Astrocyte of the cerebellum (primary cell): ENCODE results near the gene TCF7L2.

Source experiments
- DNase-seq: peaks from one replicate; pipeline ENCODE4 v3.0.0-alpha.2; 2011; ENCODE audit warnings: low read depth
- H3K4me3 ChIP-seq: 2 replicates; pipeline ENCODE4 v1.5.1; 2011; ENCODE audit warnings: mild to moderate bottlenecking, low read depth, low read length, moderate library complexity
- in situ Hi-C: cut with HindIII; loops from 2 replicates; pipeline ENCODE4 v1.10.0; 2017; ENCODE audit warnings: low sequenced_read_pairs
- TF ChIP-seq, protein P1 (sequence below): IDR thresholded peaks from 2 replicates; pipeline ENCODE4 v1.5.1; 2012; ENCODE audit warnings: low read length, low read depth, moderate library complexity, mild to moderate bottlenecking; ENCODE audit errors: missing control alignments

Gene TCF7L2

DNA sequence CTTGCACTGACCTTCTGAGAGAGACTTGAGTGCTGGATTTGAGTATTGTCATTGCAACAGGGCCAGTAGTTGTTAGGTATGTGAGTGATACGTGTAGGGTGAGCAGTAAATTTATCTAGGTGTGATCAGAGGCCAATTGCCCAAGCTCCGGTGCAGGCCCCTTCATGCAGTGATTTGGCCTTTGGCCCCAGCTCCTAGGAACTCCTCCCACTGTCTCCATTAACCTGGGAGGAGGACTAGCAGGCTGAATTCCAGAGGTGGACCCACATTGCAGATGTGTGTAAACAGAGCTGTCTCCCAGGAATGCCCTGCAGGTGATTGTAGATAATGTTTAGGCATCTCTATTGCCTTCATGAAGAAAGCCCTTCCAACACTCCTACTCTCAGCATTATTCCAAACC is 19.5 kb downstream of the TCF7L2 start:
- H3K4me3 ChIP-seq, result no peak overlapping the region
- TF ChIP-seq, protein P1, sequence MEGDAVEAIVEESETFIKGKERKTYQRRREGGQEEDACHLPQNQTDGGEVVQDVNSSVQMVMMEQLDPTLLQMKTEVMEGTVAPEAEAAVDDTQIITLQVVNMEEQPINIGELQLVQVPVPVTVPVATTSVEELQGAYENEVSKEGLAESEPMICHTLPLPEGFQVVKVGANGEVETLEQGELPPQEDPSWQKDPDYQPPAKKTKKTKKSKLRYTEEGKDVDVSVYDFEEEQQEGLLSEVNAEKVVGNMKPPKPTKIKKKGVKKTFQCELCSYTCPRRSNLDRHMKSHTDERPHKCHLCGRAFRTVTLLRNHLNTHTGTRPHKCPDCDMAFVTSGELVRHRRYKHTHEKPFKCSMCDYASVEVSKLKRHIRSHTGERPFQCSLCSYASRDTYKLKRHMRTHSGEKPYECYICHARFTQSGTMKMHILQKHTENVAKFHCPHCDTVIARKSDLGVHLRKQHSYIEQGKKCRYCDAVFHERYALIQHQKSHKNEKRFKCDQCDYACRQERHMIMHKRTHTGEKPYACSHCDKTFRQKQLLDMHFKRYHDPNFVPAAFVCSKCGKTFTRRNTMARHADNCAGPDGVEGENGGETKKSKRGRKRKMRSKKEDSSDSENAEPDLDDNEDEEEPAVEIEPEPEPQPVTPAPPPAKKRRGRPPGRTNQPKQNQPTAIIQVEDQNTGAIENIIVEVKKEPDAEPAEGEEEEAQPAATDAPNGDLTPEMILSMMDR, result no peak
- no peak for DNase-seq
- in situ Hi-C loops, result no loop called here

DNA sequence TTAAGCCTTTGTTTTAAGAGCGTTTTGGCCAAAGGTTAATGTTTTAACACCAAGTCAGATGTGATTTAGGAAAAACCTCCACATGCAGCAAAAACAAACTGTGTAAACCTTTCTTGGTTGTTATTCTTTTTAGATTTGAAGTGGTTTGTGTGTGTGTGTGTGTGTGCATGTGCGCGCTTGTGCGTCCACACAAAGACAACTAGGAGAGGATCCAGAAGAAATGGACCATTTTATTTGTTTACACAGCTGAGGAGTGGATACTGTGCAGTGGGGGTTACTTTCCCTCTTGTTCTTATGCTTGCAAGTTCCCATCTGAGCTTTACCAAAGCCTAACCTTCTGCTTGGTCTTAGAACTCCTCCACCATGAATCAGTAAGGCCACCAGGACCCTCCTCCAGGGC is 20.0 kb downstream of the TCF7L2 start:
- no peak overlapping the region for H3K4me3 ChIP-seq
- TF ChIP-seq, protein P1, result no peak
- in situ Hi-C loops, result no loop called here
- DNase-seq, result no peak

DNA sequence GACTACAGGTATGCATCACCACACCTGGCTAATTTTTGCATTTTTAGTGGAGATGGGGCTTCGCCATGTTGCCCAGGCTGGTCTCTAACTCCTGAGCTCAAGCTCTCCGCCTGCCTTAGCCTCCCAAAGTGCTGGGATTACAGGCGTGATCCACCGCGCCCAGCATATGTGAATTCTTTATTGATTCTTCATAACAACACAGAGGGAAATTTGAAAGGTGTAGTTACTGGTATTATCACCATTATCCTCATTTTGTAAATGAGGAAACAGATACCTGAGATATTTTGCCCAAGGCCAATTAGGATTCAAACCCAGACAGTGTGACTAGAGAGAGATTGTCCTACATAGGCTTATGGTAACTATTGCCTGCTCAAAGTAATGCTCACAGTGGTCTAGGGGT is 22.6 kb downstream of the TCF7L2 start:
- no peak overlapping the region for H3K4me3 ChIP-seq
- in situ Hi-C loops, result no loop called here
- no peak for DNase-seq
- TF ChIP-seq, protein P1, result no peak

DNA sequence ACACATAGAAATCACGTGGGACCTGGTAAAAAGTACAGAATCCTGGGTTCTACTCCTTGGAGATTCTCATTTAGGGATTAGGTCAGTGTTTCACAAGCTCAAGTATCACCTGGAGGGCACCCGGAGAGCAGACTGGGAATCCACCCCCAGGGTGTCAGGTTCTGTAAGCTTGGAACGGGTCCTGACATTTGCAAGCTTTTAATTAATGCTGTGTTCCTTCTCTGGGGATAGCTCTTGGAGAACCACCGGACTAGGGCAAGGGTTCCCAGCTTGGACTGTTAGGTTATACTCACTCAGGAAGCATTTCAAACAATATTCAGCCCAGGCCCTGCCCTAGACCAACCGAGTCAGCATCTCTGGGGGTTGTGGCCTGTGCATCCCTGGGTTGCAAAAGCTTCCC is 23.0 kb downstream of the TCF7L2 start:
- no peak overlapping the region for H3K4me3 ChIP-seq
- in situ Hi-C loops, result no loop called here
- TF ChIP-seq, protein P1, result no peak
- DNase-seq, result no peak

DNA sequence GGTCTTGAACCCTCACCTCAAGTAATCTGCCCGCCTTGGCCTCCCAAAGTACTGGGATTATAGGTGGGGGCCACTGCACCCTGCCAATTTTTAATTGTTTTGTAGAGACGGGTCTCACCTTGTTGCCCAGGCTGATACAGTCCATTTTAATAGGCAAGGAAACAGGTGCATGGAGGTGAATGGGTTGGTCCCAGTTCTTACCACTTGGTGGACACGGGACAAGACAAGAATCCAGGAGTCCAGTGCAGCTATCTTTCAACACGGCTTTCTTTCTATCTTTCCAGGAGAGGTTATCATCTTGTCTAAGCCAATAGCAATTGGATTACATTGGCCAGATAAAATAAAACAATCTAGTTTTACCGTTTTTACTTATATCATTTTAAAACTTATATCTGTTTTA is 23.8 kb downstream of the TCF7L2 start:
- H3K4me3 ChIP-seq, result no peak overlapping the region
- in situ Hi-C loops, result no loop called here
- no peak for DNase-seq
- TF ChIP-seq, protein P1, result no peak

DNA sequence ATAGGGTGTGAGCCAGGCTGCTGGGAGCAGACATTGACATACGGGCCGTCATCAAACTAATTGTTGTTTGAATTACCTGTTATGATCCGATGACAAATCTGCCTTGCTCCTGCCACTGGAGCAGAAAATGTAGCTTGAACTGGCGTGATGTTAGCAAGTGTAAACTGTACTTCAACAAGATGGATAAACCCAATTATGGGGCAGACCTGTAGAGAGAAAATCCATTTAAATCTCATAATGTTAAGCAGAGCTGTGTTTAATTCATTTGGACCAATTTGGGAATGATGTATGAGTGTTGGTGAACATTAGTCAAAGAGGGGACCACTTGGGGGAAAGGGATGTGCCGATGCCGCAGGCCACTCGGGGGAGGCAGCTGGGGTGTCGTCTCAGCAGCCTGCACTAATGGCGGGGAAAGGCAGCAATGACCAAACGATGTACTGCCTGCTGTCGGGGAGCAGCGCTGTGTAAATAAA is 27.4 kb downstream of the TCF7L2 start:
- H3K4me3 ChIP-seq, result no peak overlapping the region
- TF ChIP-seq, protein P1, result no peak
- in situ Hi-C loops, result no loop called here
- no peak for DNase-seq

DNA sequence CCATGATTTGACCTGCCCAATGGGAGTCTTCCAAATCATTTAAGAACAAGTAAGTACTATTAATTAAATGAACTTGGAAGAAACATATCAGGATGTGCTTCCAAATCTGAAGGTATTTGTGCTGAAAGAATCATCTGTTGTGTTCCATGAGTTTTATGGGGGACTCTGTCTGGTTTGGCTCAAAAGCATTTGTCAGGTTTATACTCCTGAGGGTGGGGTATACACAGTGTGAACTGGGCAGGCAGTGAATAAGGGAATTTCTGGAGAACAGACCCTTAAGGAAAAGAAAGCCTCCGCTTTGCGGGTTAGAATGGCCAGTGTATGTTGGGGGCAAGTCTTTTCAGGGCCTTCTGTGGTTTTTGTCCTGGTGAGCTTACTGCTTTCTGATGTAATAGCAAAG is 29.9 kb downstream of the TCF7L2 start:
- TF ChIP-seq, protein P1, result no peak
- H3K4me3 ChIP-seq, result no peak overlapping the region
- in situ Hi-C loops, result no loop called here
- DNase-seq, result no peak
